Activated T-cell treated with anti-CD3 and anti-CD28 coated beads for 24 hours (primary cell): ENCODE data around the gene OXCT1.
"Not testable (repeated sequence)": the region's sequence is repeated elsewhere in the genome, so short reads cannot be mapped to it uniquely, and the experiment has no call there.

ENCODE experiments used
- DNase-seq: peaks from one replicate; pipeline ENCODE4 v3.0.0-alpha.2; 2020; ENCODE audit warnings: low read depth

OXCT1 gene

GRCh38 chr5:41773799-41774198 is 96.4 kb downstream of the OXCT1 start:
- no peak for DNase-seq

- no peak for DNase-seq
Observed at GRCh38 chr5:41772785-41773442, 97.3 kb downstream of the OXCT1 start.

GRCh38 chr5:41772056-41772455 is 98.2 kb downstream of the OXCT1 start:
- DNase-seq: no peak

GRCh38 chr5:41770799-41771198 is 99.4 kb downstream of the OXCT1 start:
- no peak for DNase-seq

- no peak for DNase-seq
Observed at GRCh38 chr5:41768692-41769091, 101.5 kb downstream of the OXCT1 start.

GRCh38 chr5:41764650-41765049 is 105.6 kb downstream of the OXCT1 start:
- DNase-seq: no peak

- DNase-seq: no peak
Observed at GRCh38 chr5:41763574-41763973, 106.7 kb downstream of the OXCT1 start.

- DNase-seq: no peak
Observed at GRCh38 chr5:41763081-41763480, 107.1 kb downstream of the OXCT1 start.

- no peak for DNase-seq
Observed at GRCh38 chr5:41762426-41762825, 107.8 kb downstream of the OXCT1 start.

- no peak for DNase-seq
Observed at GRCh38 chr5:41761663-41762062, 108.6 kb downstream of the OXCT1 start.

- DNase-seq: no peak
Observed at GRCh38 chr5:41755705-41756104, 114.5 kb downstream of the OXCT1 start.

GRCh38 chr5:41754857-41755256 is 115.4 kb downstream of the OXCT1 start:
- no peak for DNase-seq

- DNase-seq: no peak
Observed at GRCh38 chr5:41751867-41752266, 118.4 kb downstream of the OXCT1 start.

GRCh38 chr5:41748631-41749030 is 121.6 kb downstream of the OXCT1 start:
- DNase-seq: peak; percentile 18

GRCh38 chr5:41747708-41748107 is 122.5 kb downstream of the OXCT1 start:
- no peak for DNase-seq

- DNase-seq: no peak
Observed at GRCh38 chr5:41747301-41747700, 122.9 kb downstream of the OXCT1 start.

GRCh38 chr5:41742608-41743007 is 127.6 kb downstream of the OXCT1 start:
- DNase-seq: not testable (repeated sequence)

GRCh38 chr5:41738710-41739354 is 131.4 kb downstream of the OXCT1 start:
- DNase-seq: no peak

- DNase-seq: no peak
Observed at GRCh38 chr5:41736641-41737040, 133.6 kb downstream of the OXCT1 start.

GRCh38 chr5:41735213-41735612 is 135.0 kb downstream of the OXCT1 start:
- no peak for DNase-seq

GRCh38 chr5:41729381-41729780 is 140.8 kb downstream of the OXCT1 start:
- not testable (repeated sequence) for DNase-seq

- no peak for DNase-seq
Observed at GRCh38 chr5:41728281-41728680, 141.9 kb downstream of the OXCT1 start.

- DNase-seq: no peak
Observed at GRCh38 chr5:41722359-41722950, 147.8 kb downstream of the OXCT1 start.

- no peak for DNase-seq
Observed at GRCh38 chr5:41721516-41721915, 148.7 kb downstream of the OXCT1 start.
